ENCODE measurements around the gene GPRC5D.

GPRC5D gene

DNA sequence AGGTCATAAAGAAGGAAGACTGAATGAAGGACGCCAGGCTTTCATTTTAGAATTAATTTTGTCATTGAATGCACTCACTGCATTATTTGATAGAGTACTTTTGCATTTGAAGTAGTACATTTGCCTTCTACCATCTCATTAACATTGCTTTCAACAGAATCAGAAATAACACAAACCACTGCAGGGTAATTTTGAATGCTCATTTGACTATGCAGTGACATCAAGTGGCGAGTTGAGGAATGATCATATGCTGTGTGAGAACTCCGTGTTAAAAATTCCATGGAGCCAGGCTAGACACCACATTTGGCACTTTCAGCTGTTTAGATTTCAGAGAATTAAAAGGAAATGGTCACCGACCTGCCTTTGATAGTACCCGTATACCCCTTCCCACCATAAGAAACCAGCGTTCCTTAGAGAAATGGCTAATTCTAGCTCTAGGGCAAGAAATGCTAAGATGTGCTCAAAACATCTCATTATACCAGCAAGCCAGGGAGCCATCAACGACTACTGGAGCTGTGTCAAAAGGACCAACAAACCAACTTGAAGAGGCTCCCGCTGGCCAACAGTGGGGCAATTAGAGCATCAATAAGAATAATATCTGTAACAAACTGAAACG, 31.6 kb upstream of the GPRC5D start:
- no peaks in the 10 kb centered on the region for H4K20me1 ChIP-seq (ENCODE audit: insufficient read depth, low read length, poor library complexity, severe bottlenecking)
- no peaks in the 10 kb centered on the region for H3K9me2 ChIP-seq (replicated peaks; ENCODE audit: low read depth, low read length)
- no peaks in the 10 kb centered on the region for H3K27me3 ChIP-seq (ENCODE audit: insufficient read depth, low read length, poor library complexity, severe bottlenecking)
- H3K4me1 ChIP-seq (ENCODE audit: insufficient read depth, low read length, poor library complexity, severe bottlenecking): no peaks in the 10 kb centered on the region
- TF ChIP-seq, protein P1, sequence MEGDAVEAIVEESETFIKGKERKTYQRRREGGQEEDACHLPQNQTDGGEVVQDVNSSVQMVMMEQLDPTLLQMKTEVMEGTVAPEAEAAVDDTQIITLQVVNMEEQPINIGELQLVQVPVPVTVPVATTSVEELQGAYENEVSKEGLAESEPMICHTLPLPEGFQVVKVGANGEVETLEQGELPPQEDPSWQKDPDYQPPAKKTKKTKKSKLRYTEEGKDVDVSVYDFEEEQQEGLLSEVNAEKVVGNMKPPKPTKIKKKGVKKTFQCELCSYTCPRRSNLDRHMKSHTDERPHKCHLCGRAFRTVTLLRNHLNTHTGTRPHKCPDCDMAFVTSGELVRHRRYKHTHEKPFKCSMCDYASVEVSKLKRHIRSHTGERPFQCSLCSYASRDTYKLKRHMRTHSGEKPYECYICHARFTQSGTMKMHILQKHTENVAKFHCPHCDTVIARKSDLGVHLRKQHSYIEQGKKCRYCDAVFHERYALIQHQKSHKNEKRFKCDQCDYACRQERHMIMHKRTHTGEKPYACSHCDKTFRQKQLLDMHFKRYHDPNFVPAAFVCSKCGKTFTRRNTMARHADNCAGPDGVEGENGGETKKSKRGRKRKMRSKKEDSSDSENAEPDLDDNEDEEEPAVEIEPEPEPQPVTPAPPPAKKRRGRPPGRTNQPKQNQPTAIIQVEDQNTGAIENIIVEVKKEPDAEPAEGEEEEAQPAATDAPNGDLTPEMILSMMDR (conservative IDR thresholded peaks at IDR 0.05; ENCODE audit: low read length): peak; percentile 75
- no peak for TF ChIP-seq EZH2phosphoT487 (IDR thresholded peaks at IDR 0.05; ENCODE audit: borderline replicate concordance)
- no peak overlapping the region for H2AFZ ChIP-seq (ENCODE audit: low read length)
- no peaks in the 10 kb centered on the region for H3K9me3 ChIP-seq (ENCODE audit: insufficient read depth, low read depth, low read length)
- H3F3A ChIP-seq (ENCODE audit: low read depth): no peaks in the 10 kb centered on the region
- no peak overlapping the region for H3K9ac ChIP-seq (ENCODE audit: low read depth, low read length, poor library complexity, severe bottlenecking)
- no peaks in the 10 kb centered on the region for H3K36me3 ChIP-seq (ENCODE audit: insufficient read depth, low read length)
- H3K4me3 ChIP-seq (ENCODE audit: low read length, poor library complexity, severe bottlenecking): no peak overlapping the region
- no peak overlapping the region for H3K4me2 ChIP-seq (ENCODE audit: low read depth, low read length, poor library complexity, severe bottlenecking)
- H3K79me2 ChIP-seq (ENCODE audit: insufficient read depth, low read length): no peaks in the 10 kb centered on the region

DNA sequence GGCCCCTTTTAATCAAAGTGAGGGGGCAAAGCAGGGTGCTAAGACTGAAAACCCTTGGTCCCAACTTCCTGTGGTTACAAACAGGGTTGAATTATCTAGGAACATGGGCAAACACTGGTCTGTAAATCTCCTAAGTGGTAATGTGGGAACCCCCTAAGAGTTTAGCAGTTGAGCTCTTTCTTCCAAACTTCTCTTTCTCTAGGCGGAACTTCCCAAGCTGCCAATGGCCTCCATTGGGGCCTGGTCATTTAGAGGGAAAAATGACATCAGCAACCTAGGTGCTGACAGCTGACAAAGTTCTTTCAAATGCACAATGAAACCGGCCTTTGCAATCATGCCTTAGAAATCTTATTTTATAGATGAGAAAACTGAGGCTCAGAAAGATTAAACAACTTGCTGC, 30.4 kb upstream of the GPRC5D start:
- H3K4me2 ChIP-seq (ENCODE audit: low read depth, low read length, poor library complexity, severe bottlenecking): no peak overlapping the region
- H3K79me2 ChIP-seq (ENCODE audit: insufficient read depth, low read length): no peaks in the 10 kb centered on the region
- no peak overlapping the region for H3K9ac ChIP-seq (ENCODE audit: low read depth, low read length, poor library complexity, severe bottlenecking)
- no peaks in the 10 kb centered on the region for H3K9me3 ChIP-seq (ENCODE audit: insufficient read depth, low read depth, low read length)
- H3K9me2 ChIP-seq (replicated peaks; ENCODE audit: low read depth, low read length): no peaks in the 10 kb centered on the region
- no peaks in the 10 kb centered on the region for H3F3A ChIP-seq (ENCODE audit: low read depth)
- H2AFZ ChIP-seq (ENCODE audit: low read length): no peak overlapping the region
- no peak overlapping the region for H3K4me3 ChIP-seq (ENCODE audit: low read length, poor library complexity, severe bottlenecking)
- no peaks in the 10 kb centered on the region for H3K36me3 ChIP-seq (ENCODE audit: insufficient read depth, low read length)
- H3K4me1 ChIP-seq (ENCODE audit: insufficient read depth, low read length, poor library complexity, severe bottlenecking): no peaks in the 10 kb centered on the region
- H3K27me3 ChIP-seq (ENCODE audit: insufficient read depth, low read length, poor library complexity, severe bottlenecking): no peaks in the 10 kb centered on the region
- H4K20me1 ChIP-seq (ENCODE audit: insufficient read depth, low read length, poor library complexity, severe bottlenecking): no peaks in the 10 kb centered on the region
- TF ChIP-seq, protein P1 (conservative IDR thresholded peaks at IDR 0.05; ENCODE audit: low read length): no peak
- TF ChIP-seq EZH2phosphoT487 (IDR thresholded peaks at IDR 0.05; ENCODE audit: borderline replicate concordance): no peak

DNA sequence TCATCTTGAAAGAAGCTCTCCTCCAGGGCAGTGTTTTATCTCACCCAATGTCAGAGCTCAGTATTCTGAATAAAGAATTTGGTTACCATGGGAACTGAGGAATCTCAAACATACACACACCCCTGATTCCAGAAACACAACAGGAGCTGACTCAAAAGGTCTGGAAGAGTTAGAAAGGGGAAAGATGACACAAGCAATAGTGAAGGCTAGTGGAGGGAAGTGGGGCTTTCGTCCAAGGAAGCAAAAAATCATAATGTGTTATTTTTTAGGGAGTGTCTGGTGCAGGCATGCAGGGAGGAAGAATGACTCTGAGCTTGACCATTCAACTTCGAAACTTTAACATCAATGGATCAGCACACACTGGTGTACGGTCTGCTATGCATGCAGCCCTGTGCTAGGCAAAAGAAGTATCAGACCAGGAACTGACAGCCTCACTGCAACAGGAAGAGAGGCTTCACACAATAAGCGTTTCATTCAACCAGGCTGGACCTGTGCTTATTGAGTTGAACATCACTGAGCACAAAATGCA, 27.8 kb upstream of the GPRC5D start:
- H3K4me1 ChIP-seq (ENCODE audit: insufficient read depth, low read length, poor library complexity, severe bottlenecking): no peaks in the 10 kb centered on the region
- no peak overlapping the region for H3K4me2 ChIP-seq (ENCODE audit: low read depth, low read length, poor library complexity, severe bottlenecking)
- H3K27me3 ChIP-seq (ENCODE audit: insufficient read depth, low read length, poor library complexity, severe bottlenecking): no peaks in the 10 kb centered on the region
- H4K20me1 ChIP-seq (ENCODE audit: insufficient read depth, low read length, poor library complexity, severe bottlenecking): no peaks in the 10 kb centered on the region
- no peak for TF ChIP-seq EZH2phosphoT487 (IDR thresholded peaks at IDR 0.05; ENCODE audit: borderline replicate concordance)
- TF ChIP-seq, protein P1 (conservative IDR thresholded peaks at IDR 0.05; ENCODE audit: low read length): no peak
- no peak overlapping the region for H3K9ac ChIP-seq (ENCODE audit: low read depth, low read length, poor library complexity, severe bottlenecking)
- H3K4me3 ChIP-seq (ENCODE audit: low read length, poor library complexity, severe bottlenecking): no peak overlapping the region
- H3K9me3 ChIP-seq (ENCODE audit: insufficient read depth, low read depth, low read length): no peaks in the 10 kb centered on the region
- no peaks in the 10 kb centered on the region for H3K79me2 ChIP-seq (ENCODE audit: insufficient read depth, low read length)
- H3F3A ChIP-seq (ENCODE audit: low read depth): no peaks in the 10 kb centered on the region
- no peak overlapping the region for H2AFZ ChIP-seq (ENCODE audit: low read length)
- H3K9me2 ChIP-seq (replicated peaks; ENCODE audit: low read depth, low read length): no peaks in the 10 kb centered on the region
- no peaks in the 10 kb centered on the region for H3K36me3 ChIP-seq (ENCODE audit: insufficient read depth, low read length)

Data from Loucy (cell line).